PFSK-1 (cell line): ENCODE measurements around the gene APOA4.

Experiments
- FOXP2 ChIP-seq: optimal IDR thresholded peaks from 2 replicates; pipeline ENCODE3; 2011; ENCODE audit warnings: borderline replicate concordance, control low read depth, inconsistent platforms; ENCODE audit not compliant: insufficient read depth; ENCODE audit errors: extremely low read length, extremely low read depth
- POLR2AphosphoS5 ChIP-seq: IDR thresholded peaks from 2 replicates; pipeline ENCODE4 v1.6.1; 2012; ENCODE audit warnings: low read depth, mild to moderate bottlenecking, control low read depth, low read length, moderate library complexity
- TAF1 ChIP-seq: IDR thresholded peaks from 2 replicates; pipeline ENCODE4 v1.6.1; 2012; ENCODE audit warnings: low read length, control low read depth, borderline replicate concordance; ENCODE audit not compliant: insufficient read depth

GRCh38 chr11:116836632-116836991 is 13.5 kb upstream of the APOA4 start:
- TF ChIP-seq TAF1 (no peak), POLR2AphosphoS5 (no peak), FOXP2 (no peak)
